Stimulated activated naive CD8-positive, alpha-beta T cell treated with anti-CD3 and anti-CD28 coated beads, Interleukin-15, Interleukin-2, amounts not matched to agents 100 U/mL and 50 U/mL, for 24 hours (primary cell): ENCODE data around the gene ZFP92.

Experiments
- ATAC-seq: fragments of 150-1000 bp; cut with Tn5 transposase; one replicate; pipeline ENCODE4 v1.10.0; 2021
- DNase-seq: peaks from one replicate; pipeline ENCODE4 v3.0.0; 2021

The ZFP92 gene

GRCh38 chrX:153439977-153440376, 28.7 kb downstream of the ZFP92 start:
- no peak for ATAC-seq

GRCh38 chrX:153440556-153441135, 29.4 kb downstream of the ZFP92 start:
- DNase-seq (no peak), ATAC-seq (no peak)

More at GRCh38 chrX:153439977-153440376, 28.7 kb downstream of the ZFP92 start:
- no peak for DNase-seq

- ATAC-seq, result no peak
- no peak for DNase-seq
Measured at GRCh38 chrX:153441296-153441695, 30.0 kb downstream of the ZFP92 start.

- DNase-seq (no peak), ATAC-seq (no peak)
Measured at GRCh38 chrX:153441981-153442380, 30.7 kb downstream of the ZFP92 start.

- DNase-seq, result no peak
- no peak for ATAC-seq
Measured at GRCh38 chrX:153442463-153442862, 31.2 kb downstream of the ZFP92 start.

GRCh38 chrX:153443476-153444332, 32.4 kb downstream of the ZFP92 start:
- no peak for DNase-seq
- no peak for ATAC-seq

GRCh38 chrX:153444333-153445011, 33.2 kb downstream of the ZFP92 start:
- ATAC-seq, result no peak
- DNase-seq, result no peak

GRCh38 chrX:153445106-153445855, 34.0 kb downstream of the ZFP92 start:
- DNase-seq (no peak), ATAC-seq (no peak)

- DNase-seq (no peak), ATAC-seq (no peak)
Measured at GRCh38 chrX:153445856-153446635, 34.8 kb downstream of the ZFP92 start, which contains the start of gene TREX2. TSS of gene TREX2 (minus strand) at chrX:153446056. CDS start at chrX:153445430, 626 bp downstream.

- no peak for ATAC-seq
- no peak for DNase-seq
Measured at GRCh38 chrX:153446636-153446936, 35.3 kb downstream of the ZFP92 start.

- no peak for ATAC-seq
Measured at GRCh38 chrX:153446950-153447580, 35.8 kb downstream of the ZFP92 start.

GRCh38 chrX:153447581-153447960, 36.3 kb downstream of the ZFP92 start:
- DNase-seq (no peak), ATAC-seq (no peak)

More at GRCh38 chrX:153446950-153447580, 35.8 kb downstream of the ZFP92 start:
- DNase-seq, result no peak

- ATAC-seq, result no peak
- DNase-seq, result no peak
Measured at GRCh38 chrX:153448556-153449367, 37.5 kb downstream of the ZFP92 start.

- no peak for ATAC-seq
- DNase-seq, result no peak
Measured at GRCh38 chrX:153449368-153450113, 38.3 kb downstream of the ZFP92 start.

- DNase-seq (no peak), ATAC-seq (no peak)
Measured at GRCh38 chrX:153450114-153450948, 39.1 kb downstream of the ZFP92 start.

GRCh38 chrX:153450949-153451277, 39.6 kb downstream of the ZFP92 start:
- no peak for DNase-seq
- no peak for ATAC-seq

- ATAC-seq (no peak), DNase-seq (no peak)
Measured at GRCh38 chrX:153454901-153455550, 43.8 kb downstream of the ZFP92 start.

- ATAC-seq (no peak), DNase-seq (no peak)
Measured at GRCh38 chrX:153455571-153455970, 44.3 kb downstream of the ZFP92 start.
